Hematopoietic multipotent progenitor cell treated with erythropoietin and hydrocortisone succinate and interleukin-3 and kit ligand, for 4 days (in vitro differentiated cells): ENCODE data around the gene EXOSC6.
"Not testable (repeated sequence)": the region's sequence is repeated elsewhere in the genome, so short reads cannot be mapped to it uniquely, and the experiment has no call there.

Experiments
- DNase-seq: peaks from one replicate; pipeline ENCODE4 v3.0.0-alpha.2; 2015

EXOSC6 gene

GRCh38 chr16:70254180-70254964, 2.6 kb upstream of the EXOSC6 start:
- DNase-seq, result no peak

DNA sequence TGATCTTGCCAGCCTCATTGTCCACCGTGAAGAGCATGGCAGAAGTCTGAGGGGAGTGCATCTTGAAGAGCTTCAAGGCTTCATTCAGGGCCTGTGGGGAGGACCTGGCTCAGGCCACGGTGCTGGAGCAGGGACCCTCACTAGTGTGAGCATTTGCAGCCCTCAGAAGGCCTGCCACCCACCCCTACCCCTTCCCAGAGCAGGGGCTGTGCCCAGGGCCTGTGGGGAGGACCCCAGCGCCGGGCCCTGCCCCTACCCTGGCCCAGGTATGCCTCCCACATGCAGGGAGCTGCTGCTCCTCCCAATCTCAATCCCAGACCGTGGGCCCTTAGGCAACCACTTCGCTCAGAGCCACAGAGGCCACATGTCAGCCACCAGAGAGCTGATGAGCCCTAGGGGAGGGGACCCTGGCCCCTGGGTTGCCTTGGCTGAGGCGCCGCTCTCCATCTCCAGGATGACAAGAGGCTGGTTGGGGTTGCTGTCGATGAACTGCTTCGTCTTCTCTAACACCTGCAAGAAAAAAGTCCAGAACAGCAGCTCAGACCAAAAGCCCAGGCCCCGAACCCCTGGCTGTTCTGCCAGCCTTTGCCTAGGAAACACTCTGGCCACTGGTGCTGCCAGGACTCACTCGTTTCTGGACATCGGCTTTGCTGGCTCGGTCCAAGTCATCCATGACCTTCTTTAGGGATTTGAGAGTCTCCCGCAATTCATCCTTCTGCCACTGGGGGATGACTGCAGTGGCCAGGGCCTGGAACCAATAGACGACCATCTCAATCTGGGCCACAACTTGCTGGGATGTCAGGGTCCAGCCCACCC, 1.8 kb upstream of the EXOSC6 start:
- peak; percentile 69 for DNase-seq

- peak; percentile 45 for DNase-seq
Measured at GRCh38 chr16:70252355-70252988, 732 bp upstream of the EXOSC6 start.

DNA sequence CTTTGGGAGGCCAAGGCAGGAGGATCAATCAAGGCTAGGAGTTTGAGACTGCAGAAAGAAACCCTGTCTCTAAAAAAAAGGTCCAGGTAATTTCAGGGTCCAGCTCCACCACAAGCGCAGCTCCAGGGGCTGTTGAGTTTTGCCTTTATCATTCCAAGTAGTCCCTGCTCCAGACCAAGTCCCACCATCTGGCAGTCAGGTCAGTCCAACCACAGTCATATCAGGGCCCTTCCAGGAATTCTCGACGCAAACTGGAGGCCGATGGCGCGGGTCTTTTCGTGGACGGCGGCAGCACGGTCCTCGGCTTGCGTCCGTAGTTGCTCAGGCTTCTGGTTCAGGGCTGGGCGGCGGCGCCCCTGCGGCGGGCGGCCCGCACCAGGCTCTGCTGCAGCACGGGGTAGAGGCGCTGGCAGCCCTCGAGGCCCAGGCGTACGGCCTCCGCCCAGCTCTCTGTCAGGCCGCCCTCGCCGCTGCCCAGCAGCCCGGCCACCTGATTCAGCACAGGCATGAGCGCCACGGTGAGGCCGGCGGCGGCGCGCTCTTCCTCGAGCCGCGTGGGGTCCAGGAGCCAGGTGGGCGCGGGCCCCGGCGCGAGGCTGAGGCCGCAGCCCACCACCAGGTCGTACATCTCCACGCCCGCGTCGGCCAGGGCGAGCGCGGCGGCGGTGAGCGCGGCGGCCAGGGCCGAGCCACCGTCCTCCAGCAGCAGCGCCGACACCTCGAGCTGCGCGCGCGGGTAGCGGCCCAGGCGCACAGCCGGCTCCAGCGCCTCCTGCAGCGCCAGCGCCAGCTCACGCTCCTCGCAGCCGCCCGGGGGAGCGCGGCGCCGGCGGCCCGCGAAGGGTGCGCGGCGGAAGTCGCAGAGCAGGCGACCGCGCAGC, 752 bp downstream of the EXOSC6 start:
- peak; percentile 71 for DNase-seq

DNA sequence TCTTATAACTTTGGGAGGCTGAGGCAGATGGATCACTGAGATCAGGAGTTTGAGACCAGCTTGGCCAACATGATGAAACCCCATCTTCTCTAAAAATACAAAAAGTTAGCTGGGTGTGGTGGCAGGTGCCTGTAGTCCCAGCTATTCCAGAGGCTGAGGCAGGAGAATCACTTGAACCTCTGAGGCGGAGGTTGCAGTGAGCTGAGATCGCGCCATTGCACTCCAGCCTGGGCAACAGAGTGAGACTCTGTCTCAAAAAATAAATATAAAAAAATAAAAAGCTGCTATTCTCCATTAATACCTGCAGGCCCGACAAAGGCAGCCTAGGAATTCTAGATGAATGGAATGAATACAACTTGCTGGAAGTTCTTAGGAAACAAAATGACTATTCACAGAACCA, 2.0 kb downstream of the EXOSC6 start:
- DNase-seq, result not testable (repeated sequence)

- DNase-seq, result not testable (repeated sequence)
Measured at GRCh38 chr16:70238773-70239172, 13.0 kb downstream of the EXOSC6 start.

DNA sequence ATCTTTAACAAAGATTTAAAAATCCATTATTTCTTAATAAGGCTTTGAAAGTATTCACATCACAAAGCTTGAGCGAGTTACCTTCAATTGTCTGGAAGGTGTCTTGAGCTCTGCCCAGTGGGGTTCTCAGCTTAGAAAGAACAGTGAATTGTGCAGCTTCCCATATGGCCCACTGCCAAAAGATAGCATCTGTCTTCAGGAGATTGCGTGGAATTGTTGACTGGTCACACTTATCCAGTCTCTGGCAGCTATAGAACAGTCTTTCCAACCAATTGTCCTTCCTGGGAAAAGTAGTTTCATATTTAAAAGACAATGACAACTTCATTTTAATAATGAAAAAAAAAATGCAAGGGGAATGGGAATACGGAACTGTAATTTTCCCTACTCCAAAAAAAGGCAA, 19.9 kb downstream of the EXOSC6 start:
- DNase-seq, result not testable (repeated sequence)

DNA sequence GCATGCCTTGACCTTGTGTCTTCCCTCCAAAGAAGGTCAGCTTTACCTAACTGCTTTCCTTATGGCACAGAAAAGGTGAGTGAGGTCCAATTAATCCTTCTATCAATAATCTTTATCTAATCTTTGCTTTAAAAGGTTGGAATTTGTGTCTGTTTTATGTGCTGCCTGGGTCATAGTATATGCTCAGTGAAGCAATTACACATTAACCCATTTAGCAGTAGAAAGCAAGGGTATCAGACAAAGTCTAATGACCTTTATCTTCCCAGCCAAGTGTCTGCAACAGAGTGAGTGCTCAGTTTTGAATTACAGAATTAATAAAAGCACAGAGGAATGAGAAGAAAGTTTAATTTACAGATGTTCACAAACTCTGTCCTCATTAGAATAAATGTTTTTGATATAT, 25.7 kb downstream of the EXOSC6 start:
- not testable (repeated sequence) for DNase-seq

- not testable (repeated sequence) for DNase-seq
Measured at GRCh38 chr16:70225430-70225829, 26.3 kb downstream of the EXOSC6 start.

DNA sequence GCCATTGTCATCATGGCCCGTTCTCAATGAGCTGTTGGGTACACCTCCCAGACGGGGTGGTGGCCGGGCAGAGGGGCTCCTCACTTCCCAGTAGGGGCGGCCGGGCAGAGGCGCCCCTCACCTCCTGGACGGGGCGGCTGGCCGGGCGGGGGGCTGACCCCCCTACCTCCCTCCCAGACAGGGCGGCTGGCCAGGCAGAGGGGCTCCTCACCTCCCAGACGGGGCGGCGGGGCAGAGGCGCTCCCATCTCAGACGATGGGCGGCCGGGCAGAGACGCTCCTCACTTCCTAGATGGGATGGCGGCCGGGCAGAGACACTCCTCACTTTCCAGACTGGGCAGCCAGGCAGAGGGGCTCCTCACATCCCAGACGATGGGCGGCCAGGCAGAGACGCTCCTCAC, 27.1 kb downstream of the EXOSC6 start:
- not testable (repeated sequence) for DNase-seq

DNA sequence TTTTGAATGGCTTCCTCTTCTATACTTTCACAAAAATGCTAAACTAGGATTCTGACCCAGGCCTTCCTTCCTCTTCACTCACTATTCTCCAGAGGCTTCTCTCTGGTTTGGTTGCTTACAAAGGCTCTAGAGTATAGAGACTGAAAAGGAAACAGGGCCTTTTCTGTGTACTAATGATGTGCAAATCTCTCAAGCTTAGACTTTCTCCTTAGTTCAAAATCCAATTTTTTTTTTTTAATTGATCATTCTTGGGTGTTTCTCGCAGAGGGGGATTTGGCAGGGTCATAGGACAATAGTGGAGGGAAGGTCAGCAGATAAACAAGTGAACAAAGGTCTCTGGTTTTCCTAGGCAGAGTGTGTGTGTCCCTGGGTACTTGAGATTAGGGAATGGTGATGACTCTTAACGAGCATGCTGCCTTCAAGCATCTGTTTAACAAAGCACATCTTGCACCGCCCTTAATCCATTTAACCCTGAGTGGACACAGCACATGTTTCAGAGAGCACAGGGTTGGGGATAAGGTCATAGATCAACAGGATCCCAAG, 27.7 kb downstream of the EXOSC6 start:
- DNase-seq, result not testable (repeated sequence)

- not testable (repeated sequence) for DNase-seq
Measured at GRCh38 chr16:70223216-70223615, 28.5 kb downstream of the EXOSC6 start.

- not testable (repeated sequence) for DNase-seq
Measured at GRCh38 chr16:70222574-70222973, 29.2 kb downstream of the EXOSC6 start.

GRCh38 chr16:70218586-70218985, 33.2 kb downstream of the EXOSC6 start:
- not testable (repeated sequence) for DNase-seq

DNA sequence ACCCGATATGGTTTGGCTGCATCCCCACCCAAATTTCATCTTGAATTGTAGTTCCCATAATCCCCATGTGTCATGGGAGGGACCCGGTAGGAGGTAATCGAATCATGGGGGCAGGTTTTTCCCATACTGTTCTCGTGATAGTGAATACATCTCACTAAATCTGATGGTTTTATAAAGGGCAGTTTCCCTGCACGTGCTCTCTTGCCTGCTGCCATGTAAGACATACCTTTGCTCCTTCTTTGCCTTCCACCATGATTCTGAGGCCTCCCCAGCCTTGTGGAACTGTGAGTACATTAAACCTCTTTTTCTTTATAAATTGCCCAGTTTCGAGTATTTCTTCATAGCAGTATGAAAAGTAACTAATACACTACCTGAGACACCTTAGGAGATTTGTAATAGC, 45.4 kb downstream of the EXOSC6 start:
- DNase-seq, result not testable (repeated sequence)

- not testable (repeated sequence) for DNase-seq
Measured at GRCh38 chr16:70204668-70205405, 46.9 kb downstream of the EXOSC6 start.

DNA sequence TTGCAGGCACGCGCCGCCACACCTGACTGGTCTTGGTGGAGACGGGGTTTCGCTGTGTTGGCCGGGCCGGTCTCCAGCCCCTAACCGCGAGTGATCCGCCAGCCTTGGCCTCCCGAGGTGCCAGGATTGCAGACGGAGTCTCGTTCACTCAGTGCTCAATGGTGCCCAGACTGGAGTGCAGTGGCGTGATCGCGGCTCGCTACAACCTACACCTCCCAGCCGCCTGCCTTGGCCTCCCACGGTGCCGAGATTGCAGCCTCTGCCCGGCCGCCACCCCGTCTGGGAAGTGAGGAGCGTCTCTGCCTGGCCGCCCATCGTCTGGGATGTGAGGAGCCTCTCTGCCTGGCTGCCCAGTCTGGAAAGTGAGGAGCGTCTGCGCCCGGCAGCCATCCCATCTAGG, 47.7 kb downstream of the EXOSC6 start:
- not testable (repeated sequence) for DNase-seq

DNA sequence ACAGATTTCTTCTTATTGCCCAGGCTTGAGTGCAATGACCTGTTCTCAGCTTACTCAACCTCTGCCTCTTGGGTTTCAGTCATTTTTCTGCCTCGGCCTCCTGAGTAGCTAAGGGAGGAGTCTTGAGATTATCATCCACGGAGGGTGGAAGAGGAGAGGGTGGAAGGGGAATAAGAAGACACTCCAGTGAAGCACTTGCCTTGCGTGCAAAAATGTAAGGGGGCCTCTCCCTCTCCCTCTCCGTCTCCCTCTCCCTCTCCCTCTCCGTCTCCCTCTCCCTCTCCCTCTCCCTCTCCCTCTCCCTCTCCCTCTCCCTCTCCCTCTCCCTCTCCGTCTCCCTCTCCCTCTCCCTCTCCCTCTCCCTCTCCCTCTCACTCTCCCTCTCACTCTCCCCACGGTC, 48.2 kb downstream of the EXOSC6 start:
- DNase-seq, result not testable (repeated sequence)

- not testable (repeated sequence) for DNase-seq
Measured at GRCh38 chr16:70200063-70200462, 51.7 kb downstream of the EXOSC6 start.

DNA sequence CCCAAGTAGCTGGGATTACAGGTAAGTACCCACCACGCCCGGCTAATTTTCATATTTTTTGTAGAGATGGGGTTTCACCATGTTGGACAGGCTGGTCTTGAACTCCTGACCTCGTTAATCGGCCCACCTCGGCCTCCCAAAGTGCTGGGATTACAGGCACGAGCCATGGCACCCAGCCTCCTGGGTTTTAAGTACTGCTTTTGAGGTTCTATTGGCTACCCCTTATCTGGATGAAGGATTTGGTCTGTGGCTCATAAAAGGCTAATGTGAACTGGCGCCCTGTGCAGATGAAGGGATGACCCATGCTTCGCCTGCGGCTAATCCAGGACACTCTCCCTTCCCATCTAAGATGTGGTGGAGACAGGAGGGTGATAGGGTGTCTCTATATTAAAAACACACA, 52.6 kb downstream of the EXOSC6 start:
- DNase-seq, result not testable (repeated sequence)

- not testable (repeated sequence) for DNase-seq
Measured at GRCh38 chr16:70198666-70199065, 53.1 kb downstream of the EXOSC6 start.
